HepG2 (cell line): Measurements from ENCODE around the gene KCNK15. TPM values are rescaled to one million over a fixed set of nuclear protein-coding genes. Genes with fewer than 3 reads are reported as not detected.

ENCODE experiments used
- ATAC-seq: fragments of 200-7000 bp; cut with Tn5 transposase; 3 replicates; pipeline ENCODE4 v1.9.1; 2020; ENCODE audit warnings: mild to moderate bottlenecking, moderate library complexity
- BruUV-seq: library from RNA; stranded (reverse); fragments of 400-500 nt; replicated peaks from 2 replicates; lab custom pipeline; 2021; lab: Mats Ljungman, UMichigan
- CTCF ChIA-PET: fragments of 300-600 bp; formaldehyde crosslinking; extraction: SDS; loops from one replicate; lab custom pipeline; 2021; ENCODE audit warnings: low total read pairs, inconsistent platforms, low intra/inter-chr PET ratio; lab: Yijun Ruan, JAX
- POLR2A ChIA-PET: fragments of 350-600 bp; sonication (Branson Sonifier 250); formaldehyde crosslinking; loops from one replicate; lab custom pipeline; 2020; ENCODE audit warnings: antibody characterized with exemption, inconsistent platforms; lab: Yijun Ruan, JAX
- DNase-seq: peaks from one replicate; pipeline ENCODE4 v3.0.0-alpha.2; 2015; ENCODE audit warnings: low spot score
- FAIRE-seq: peaks from 3 replicates; lab custom pipeline; 2011; peaks lifted over from hg19 to GRCh38; lab: Jason Lieb, UNC
- H2AFZ ChIP-seq: one replicate; pipeline ENCODE4 v1.6.1; 2011; ENCODE audit warnings: low read length, inconsistent platforms
- H3K27ac ChIP-seq: fragments of 300-600 bp; 3 replicates; pipeline ENCODE4 v1.8.0; 2011; ENCODE audit warnings: mixed run types, mild to moderate bottlenecking, mixed read lengths, low read length, inconsistent platforms; ENCODE audit not compliant: insufficient read depth; ENCODE audit errors: extremely low read length
- H3K27me3 ChIP-seq, 2 experiments: fragments of 200-600 bp in 1 of 2; 2 replicates in 1 of 2; 3 replicates in 1 of 2; pipeline versions ENCODE4 v1.6.0 to v1.8.0; 2011; ENCODE audit warnings: low read length in 2 of 2, mild to moderate bottlenecking in 2 of 2, moderate library complexity in 2 of 2, inconsistent platforms in 1 of 2; ENCODE audit not compliant: insufficient read depth in 2 of 2, control insufficient read depth in 1 of 2
- H3K36me3 ChIP-seq, 2 experiments: fragments of 200-600 bp in 1 of 2; replicated peaks in 1 of 2; 2 replicates in 1 of 2; 3 replicates in 1 of 2; pipeline versions ENCODE4 v1.5.1 to v1.8.0; 2011; ENCODE audit warnings: low read length in 2 of 2, inconsistent platforms in 1 of 2; ENCODE audit not compliant: insufficient read depth in 2 of 2, control insufficient read depth in 1 of 2
- H3K4me1 ChIP-seq: 2 replicates; pipeline ENCODE4 v1.5.1; 2012; ENCODE audit warnings: low read length, inconsistent platforms; ENCODE audit not compliant: insufficient read depth
- H3K4me2 ChIP-seq: 2 replicates; pipeline ENCODE4 v1.6.0; 2011; ENCODE audit warnings: low read depth, low read length, inconsistent platforms
- H3K4me3 ChIP-seq, 3 experiments: fragments of 200-600 bp in 1 of 3; sonication (generic), shearing (Covaris generic) in 1 of 3; replicated peaks in 1 of 3; 2 replicates each; pipeline ENCODE4 v1.5.1; 2011 to 2016; ENCODE audit warnings: low read length in 3 of 3, inconsistent platforms in 2 of 3, low read depth in 2 of 3, mild to moderate bottlenecking in 2 of 3, control low read depth in 1 of 3, mixed read lengths in 1 of 3; ENCODE audit not compliant: insufficient read depth in 1 of 3
- H3K79me2 ChIP-seq: one replicate; pipeline ENCODE4 v1.6.1; 2011; ENCODE audit warnings: low read length, inconsistent platforms; ENCODE audit not compliant: insufficient read depth
- H3K9ac ChIP-seq: 2 replicates; pipeline ENCODE4 v1.6.0; 2011; ENCODE audit warnings: mild to moderate bottlenecking, low read depth, low read length, inconsistent platforms; ENCODE audit not compliant: insufficient read depth
- H3K9me3 ChIP-seq: 2 replicates; pipeline ENCODE4 v1.5.1; 2012; ENCODE audit warnings: mild to moderate bottlenecking, low read length
- H4K20me1 ChIP-seq: 2 replicates; pipeline ENCODE4 v1.6.0; 2011; ENCODE audit warnings: inconsistent platforms, mild to moderate bottlenecking, low read length, moderate library complexity; ENCODE audit not compliant: insufficient read depth
- KLF15 ChIP-seq: sonication (generic); formaldehyde crosslinking; IDR thresholded peaks from 2 replicates; pipeline ENCODE4 v1.8.1; 2023; ENCODE audit warnings: borderline replicate concordance, mild to moderate bottlenecking, inconsistent platforms, missing genetic modification reagents, mixed read lengths
- POLR2G ChIP-seq: fragments of 200-400 bp; formaldehyde crosslinking; IDR thresholded peaks from 2 replicates; pipeline ENCODE4 v1.6.1; 2018; ENCODE audit warnings: mild to moderate bottlenecking, low read depth, low read length, moderate library complexity
- XRCC5 ChIP-seq: fragments of 200-400 bp; formaldehyde crosslinking; optimal IDR thresholded peaks from 2 replicates; pipeline ENCODE3; 2017; ENCODE audit warnings: mild to moderate bottlenecking, low read length
- ZNF143 ChIP-seq: sonication (generic); formaldehyde crosslinking; IDR thresholded peaks from 2 replicates; pipeline ENCODE4 v1.4.0; 2020; ENCODE audit warnings: missing genetic modification reagents
- ZNF24 ChIP-seq: fragments of 450-650 bp; IDR thresholded peaks from 2 replicates; pipeline ENCODE4 v1.6.1; 2017; ENCODE audit warnings: antibody characterized with exemption, mild to moderate bottlenecking
- ZNF460 ChIP-seq: sonication (generic); formaldehyde crosslinking; IDR thresholded peaks from 2 replicates; pipeline ENCODE4 v1.5.1; 2020; ENCODE audit warnings: missing genetic modification reagents, mild to moderate bottlenecking, borderline replicate concordance
- ZNF496 ChIP-seq: sonication (generic); formaldehyde crosslinking; IDR thresholded peaks from 2 replicates; pipeline ENCODE4 v1.8.1; 2023; ENCODE audit warnings: mild to moderate bottlenecking, moderate library complexity, missing genetic modification reagents; ENCODE audit not compliant: insufficient replicate concordance
- WGBS: methylation state at CpG from one replicate; pipeline ENCODE4 v1.1.6; 2017; ENCODE audit warnings: low lambda C conversion rate; 5-methylcytosine and 5-hydroxymethylcytosine counted together
- in situ Hi-C: cut with HindIII; loops from 2 replicates; pipeline ENCODE4 v1.10.0; 2017; ENCODE audit warnings: low pct_unique_long_range_greater_than_20kb; ENCODE audit not compliant: extremely low pct_ligation_motif_present
- intact Hi-C: fragments of 100-400 bp; cut with micrococcal nuclease; formaldehyde crosslinking; loops from one replicate; pipeline ENCODE4 v1.10.0; 2022; ENCODE audit not compliant: unreplicated experiment
- polyA plus RNA-seq, 8 experiments: library from polyadenylated mRNA; depleted of rRNA in 3 of 8; stranded (reverse) in 7 of 8; unstranded in 1 of 8; fragments of >200 nt; fragmentation: Illumina TruSeq in 4 of 8; extraction: Trizol in 4 of 8; gene quantifications; 2 replicates each; pipeline versions ENCODE4 v1.2.1 to v1.2.3, GENCODE V29; 2011 to 2016; ENCODE audit warnings: low read depth in 4 of 8, missing spikeins in 1 of 8, mixed read lengths in 1 of 8; ENCODE audit not compliant: insufficient read depth in 1 of 8
- total RNA-seq, 5 experiments: library from RNA; depleted of rRNA; stranded (reverse); fragments of >200 nt; fragmentation: Illumina TruSeq; extraction: Trizol; gene quantifications; 2 replicates each; pipeline ENCODE4 v1.2.3, GENCODE V29; 2016; ENCODE audit warnings: low read depth in 1 of 5
- TF ChIP-seq, protein P1 (sequence below): sonication (generic); formaldehyde crosslinking; IDR thresholded peaks from 2 replicates; pipeline ENCODE4 v1.4.0; 2020; ENCODE audit warnings: missing genetic modification reagents
- TF ChIP-seq, protein P2 (sequence below): sonication (generic); formaldehyde crosslinking; IDR thresholded peaks from 2 replicates; pipeline ENCODE4 v1.5.0; 2020; ENCODE audit warnings: missing genetic modification reagents, mild to moderate bottlenecking, borderline replicate concordance
- TF ChIP-seq, protein P3 (sequence below): sonication (generic); formaldehyde crosslinking; IDR thresholded peaks from 2 replicates; pipeline ENCODE4 v1.5.0; 2020; ENCODE audit warnings: mild to moderate bottlenecking, missing genetic modification reagents, moderate library complexity

The KCNK15 gene
- total and polyA plus RNA-seq, 2 of the 13 experiments (the other 11 are each of a cell fraction or from before 2014, with no cell fraction given), result 0.03 TPM; not detected in 1

DNA sequence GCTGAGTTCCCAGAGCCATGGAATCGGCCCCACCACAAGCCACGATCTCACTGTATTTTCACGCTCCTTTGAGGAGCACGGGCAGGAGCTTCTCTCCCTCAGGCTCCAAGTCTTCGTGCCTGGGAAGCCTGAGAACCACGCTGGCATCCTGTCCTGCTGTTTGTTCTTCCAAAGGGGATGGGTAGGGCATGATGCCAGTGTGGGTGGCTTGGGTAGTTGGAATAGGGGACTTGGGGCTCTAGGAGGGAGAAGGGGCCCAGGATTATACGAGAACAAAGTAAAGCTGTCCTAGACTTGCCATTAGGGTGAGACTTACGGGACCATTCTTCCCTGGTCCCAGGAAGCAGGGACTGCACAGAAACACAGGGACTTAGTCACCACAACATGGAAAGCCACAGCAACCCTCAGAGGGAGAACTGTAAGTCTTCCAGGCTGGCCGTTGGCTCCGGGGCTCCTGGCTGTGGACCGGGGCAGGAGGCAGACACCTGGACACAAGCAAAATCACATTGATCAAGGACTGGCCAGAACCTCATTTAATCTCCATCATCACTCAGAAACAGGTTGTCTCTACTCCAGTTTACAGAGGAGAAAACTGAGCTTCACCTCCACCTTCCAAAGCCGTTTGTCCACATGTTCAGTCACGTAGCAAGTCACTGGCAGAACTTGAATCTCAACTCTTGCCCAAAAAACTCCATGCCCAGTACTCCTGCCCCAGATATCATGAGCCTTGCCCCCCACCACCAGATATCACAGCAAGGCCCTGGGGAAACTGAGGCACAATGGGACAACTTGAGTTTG, 29.2 kb upstream of the KCNK15 start (continued):
- TF ChIP-seq ZNF496 (no peak), KLF15 (CRISPR knock-in tag) (no peak), ZNF24 (no peak), ZNF460 (no peak)

DNA sequence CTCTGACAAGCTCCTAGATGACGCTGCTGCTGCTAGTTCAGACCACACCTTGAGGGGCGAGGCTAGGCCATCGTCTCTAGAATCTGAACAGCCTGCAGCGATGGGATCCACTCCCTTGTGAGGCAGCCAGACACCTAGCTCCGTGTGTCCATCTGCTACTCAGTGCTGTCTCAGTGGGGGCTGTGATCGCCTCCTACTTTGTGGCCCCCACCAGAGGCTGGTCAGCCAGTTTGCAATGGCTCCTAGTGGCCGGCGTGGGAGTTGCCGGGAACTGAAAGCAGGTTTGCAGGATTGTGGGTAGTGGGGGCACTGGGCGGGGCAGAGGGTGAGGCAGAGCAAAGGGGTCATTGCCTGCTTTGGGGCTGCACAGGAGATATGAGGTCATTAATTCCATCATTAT, 27.7 kb upstream of the KCNK15 start:
- peak; percentile 70 for ATAC-seq
- BruUV-seq, result no TSS peak
- WGBS, result 39% methylated on average over 10 of the region's 10 CpGs
- Histone ChIP-seq H3K4me3 (no peak overlapping the region), H3K79me2 (no peaks in the 10 kb centered on the region), H3K9ac (no peak overlapping the region), H3K4me2 (no peak overlapping the region), H4K20me1 (no peaks in the 10 kb centered on the region), H3K9me3 (no peaks in the 10 kb centered on the region), H2AFZ (no peak overlapping the region), H3K36me3 (no peaks in the 10 kb centered on the region), H3K27ac (no peak overlapping the region), H3K27me3 (peaks cover 5 to 26% of the 10 kb centered on the region in 2 experiments; a peak in 3 of 5 replicates), H3K4me1 (peaks cover 21% of the 10 kb centered on the region)
- ChIA-PET POLR2A (no interaction called here), CTCF (no interaction called here)
- intact Hi-C loops, result no loop called here
- FAIRE-seq, result no peak
- in situ Hi-C loops, result no loop called here
- no peak for DNase-seq
- peak; percentile 40 for TF ChIP-seq XRCC5
- TF ChIP-seq ZNF143 (CRISPR knock-in tag), result peak; percentile 69
- TF ChIP-seq, protein P1, sequence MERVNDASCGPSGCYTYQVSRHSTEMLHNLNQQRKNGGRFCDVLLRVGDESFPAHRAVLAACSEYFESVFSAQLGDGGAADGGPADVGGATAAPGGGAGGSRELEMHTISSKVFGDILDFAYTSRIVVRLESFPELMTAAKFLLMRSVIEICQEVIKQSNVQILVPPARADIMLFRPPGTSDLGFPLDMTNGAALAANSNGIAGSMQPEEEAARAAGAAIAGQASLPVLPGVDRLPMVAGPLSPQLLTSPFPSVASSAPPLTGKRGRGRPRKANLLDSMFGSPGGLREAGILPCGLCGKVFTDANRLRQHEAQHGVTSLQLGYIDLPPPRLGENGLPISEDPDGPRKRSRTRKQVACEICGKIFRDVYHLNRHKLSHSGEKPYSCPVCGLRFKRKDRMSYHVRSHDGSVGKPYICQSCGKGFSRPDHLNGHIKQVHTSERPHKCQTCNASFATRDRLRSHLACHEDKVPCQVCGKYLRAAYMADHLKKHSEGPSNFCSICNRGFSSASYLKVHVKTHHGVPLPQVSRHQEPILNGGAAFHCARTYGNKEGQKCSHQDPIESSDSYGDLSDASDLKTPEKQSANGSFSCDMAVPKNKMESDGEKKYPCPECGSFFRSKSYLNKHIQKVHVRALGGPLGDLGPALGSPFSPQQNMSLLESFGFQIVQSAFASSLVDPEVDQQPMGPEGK (CRISPR knock-in tag), result peak; percentile 98
- TF ChIP-seq, protein P2, sequence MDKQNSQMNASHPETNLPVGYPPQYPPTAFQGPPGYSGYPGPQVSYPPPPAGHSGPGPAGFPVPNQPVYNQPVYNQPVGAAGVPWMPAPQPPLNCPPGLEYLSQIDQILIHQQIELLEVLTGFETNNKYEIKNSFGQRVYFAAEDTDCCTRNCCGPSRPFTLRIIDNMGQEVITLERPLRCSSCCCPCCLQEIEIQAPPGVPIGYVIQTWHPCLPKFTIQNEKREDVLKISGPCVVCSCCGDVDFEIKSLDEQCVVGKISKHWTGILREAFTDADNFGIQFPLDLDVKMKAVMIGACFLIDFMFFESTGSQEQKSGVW (CRISPR knock-in tag), result no peak
- no peak for TF ChIP-seq POLR2G
- TF ChIP-seq, protein P3, sequence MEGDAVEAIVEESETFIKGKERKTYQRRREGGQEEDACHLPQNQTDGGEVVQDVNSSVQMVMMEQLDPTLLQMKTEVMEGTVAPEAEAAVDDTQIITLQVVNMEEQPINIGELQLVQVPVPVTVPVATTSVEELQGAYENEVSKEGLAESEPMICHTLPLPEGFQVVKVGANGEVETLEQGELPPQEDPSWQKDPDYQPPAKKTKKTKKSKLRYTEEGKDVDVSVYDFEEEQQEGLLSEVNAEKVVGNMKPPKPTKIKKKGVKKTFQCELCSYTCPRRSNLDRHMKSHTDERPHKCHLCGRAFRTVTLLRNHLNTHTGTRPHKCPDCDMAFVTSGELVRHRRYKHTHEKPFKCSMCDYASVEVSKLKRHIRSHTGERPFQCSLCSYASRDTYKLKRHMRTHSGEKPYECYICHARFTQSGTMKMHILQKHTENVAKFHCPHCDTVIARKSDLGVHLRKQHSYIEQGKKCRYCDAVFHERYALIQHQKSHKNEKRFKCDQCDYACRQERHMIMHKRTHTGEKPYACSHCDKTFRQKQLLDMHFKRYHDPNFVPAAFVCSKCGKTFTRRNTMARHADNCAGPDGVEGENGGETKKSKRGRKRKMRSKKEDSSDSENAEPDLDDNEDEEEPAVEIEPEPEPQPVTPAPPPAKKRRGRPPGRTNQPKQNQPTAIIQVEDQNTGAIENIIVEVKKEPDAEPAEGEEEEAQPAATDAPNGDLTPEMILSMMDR (CRISPR knock-in tag), result peak; percentile 23; the same call in 1 of the 2 replicates
